IPS DF 4.7 (cell line): Measurements from ENCODE around the gene CIBAR2.

Experiments
- DNase-seq: peaks from one replicate; pipeline ENCODE4 v3.0.0-alpha.2; 2013; ENCODE audit warnings: low spot score; ENCODE audit errors: extremely low read depth

CIBAR2 gene

GRCh38 chr16:85144026-85144915, 32.0 kb upstream of the CIBAR2 start:
- DNase-seq, result no peak

DNA sequence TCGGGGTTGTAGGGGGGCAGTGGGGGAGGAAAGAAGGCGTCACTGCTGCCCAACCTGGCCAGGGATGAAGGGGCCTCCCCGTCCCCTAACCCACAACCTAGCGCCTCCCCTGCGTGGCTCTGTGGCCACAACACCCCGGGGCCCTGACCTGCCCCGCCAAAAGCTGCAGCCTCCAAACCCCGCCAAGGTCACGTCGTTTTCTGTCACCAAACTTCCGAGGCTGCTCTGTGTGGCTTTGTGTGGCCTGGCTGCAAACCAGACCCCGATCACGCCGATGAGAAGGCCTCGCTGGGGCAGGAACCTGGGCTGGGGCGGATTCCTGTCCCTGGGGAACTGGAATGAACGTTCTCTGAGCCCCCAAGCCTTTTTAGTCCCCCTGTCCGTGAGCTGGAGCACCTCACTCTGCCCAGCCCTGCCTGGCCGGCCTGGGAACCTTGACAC, 30.5 kb upstream of the CIBAR2 start:
- DNase-seq, result no peak

- no peak for DNase-seq
Measured at GRCh38 chr16:85142129-85142513, 29.8 kb upstream of the CIBAR2 start.

DNA sequence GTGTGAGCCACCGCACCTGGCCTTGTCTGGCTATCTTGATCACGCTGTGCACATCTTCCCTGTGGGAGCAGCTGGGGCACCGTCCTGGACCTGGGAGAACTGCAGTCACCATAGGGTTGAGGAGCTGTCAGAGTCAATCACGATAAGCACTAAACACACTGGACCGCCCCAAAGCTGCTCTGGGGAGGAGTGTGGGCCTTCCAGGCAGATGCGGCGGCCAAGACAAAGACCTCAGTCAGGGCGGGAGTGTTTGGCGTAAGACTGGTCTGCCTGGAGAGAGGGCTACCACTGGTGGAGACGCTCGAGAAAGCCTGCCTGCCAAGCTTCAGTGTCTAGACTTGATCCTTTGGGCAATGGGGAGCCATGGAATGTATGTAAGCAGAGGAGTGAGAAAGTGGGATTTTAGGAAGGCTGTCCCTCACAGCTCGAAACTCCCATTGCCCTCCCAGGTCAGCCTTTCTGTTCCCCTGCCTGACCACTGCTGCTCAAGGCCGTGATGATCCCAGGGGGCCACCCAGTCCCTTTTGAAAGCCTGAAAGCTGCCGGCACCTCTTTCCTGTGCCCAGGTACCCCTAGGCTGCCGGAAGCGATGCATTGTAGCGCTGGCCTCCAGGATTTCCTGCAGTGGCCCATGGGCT, 29.3 kb upstream of the CIBAR2 start:
- no peak for DNase-seq

DNA sequence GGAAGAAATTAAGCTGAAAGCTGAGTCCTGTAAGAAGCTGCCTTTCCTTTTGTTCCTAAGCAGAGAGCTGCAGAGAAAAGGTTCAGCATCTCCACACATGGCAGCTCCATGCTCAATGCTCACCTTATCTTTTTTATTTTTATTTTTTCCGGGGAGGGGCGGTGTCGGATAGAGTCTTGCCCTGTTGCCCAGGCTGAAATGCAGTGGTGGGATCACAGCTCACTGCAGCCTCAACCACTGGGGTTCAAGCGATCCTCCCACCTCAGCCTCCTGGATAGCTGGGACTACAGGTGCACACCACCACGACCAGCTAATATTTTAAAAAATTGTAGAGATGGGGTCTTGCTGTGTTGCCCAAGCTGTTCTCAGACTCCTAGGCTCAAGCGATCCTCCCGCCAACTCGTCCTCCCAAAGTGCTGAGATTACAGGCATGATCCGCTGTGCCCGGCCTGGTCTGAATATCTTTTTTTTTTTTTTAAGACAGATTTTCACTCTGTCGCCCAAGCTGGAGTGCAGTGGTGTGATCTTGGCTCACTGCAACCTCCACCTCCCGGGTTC, 28.3 kb upstream of the CIBAR2 start:
- no peak for DNase-seq

- no peak for DNase-seq
Measured at GRCh38 chr16:85139881-85140339, 27.6 kb upstream of the CIBAR2 start.

DNA sequence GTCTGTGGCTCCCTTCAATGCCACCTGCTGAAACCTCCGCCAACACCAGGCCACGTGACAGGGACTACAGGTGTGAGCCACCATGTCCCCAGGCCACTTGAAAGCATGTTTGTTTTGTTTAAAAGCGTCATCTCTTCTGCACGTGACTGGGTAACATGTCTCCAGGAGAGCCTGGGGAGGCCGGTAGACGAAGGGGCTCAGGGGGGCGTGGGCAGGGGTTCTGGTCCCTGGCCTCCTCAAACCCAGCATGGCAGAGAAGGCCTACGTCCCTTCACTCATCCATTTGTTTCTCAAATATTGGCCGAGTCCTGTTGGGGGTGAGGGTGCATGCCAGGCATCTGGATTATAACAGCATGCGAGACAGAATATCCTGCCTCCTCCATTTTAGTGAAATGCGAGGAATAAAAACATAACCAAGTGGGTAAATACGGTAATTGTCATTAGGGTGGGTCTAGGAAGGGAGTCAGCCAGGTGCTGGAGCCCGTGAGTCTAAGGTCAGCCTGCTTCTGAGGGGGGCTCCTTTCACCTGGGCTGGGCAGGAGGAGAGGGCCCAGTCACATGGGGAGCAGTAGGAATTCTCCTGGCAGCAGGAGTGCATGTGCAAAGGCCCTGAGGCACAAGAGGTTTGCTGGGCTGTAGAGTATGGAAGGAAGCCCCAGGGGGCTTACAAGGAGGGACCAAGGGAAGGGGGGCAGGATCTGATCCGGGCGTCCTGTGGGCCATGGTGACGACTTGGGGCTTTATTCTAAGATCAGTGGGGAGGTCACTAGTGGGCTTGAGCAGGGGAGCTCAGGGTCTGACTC, 26.8 kb upstream of the CIBAR2 start:
- DNase-seq, result no peak

DNA sequence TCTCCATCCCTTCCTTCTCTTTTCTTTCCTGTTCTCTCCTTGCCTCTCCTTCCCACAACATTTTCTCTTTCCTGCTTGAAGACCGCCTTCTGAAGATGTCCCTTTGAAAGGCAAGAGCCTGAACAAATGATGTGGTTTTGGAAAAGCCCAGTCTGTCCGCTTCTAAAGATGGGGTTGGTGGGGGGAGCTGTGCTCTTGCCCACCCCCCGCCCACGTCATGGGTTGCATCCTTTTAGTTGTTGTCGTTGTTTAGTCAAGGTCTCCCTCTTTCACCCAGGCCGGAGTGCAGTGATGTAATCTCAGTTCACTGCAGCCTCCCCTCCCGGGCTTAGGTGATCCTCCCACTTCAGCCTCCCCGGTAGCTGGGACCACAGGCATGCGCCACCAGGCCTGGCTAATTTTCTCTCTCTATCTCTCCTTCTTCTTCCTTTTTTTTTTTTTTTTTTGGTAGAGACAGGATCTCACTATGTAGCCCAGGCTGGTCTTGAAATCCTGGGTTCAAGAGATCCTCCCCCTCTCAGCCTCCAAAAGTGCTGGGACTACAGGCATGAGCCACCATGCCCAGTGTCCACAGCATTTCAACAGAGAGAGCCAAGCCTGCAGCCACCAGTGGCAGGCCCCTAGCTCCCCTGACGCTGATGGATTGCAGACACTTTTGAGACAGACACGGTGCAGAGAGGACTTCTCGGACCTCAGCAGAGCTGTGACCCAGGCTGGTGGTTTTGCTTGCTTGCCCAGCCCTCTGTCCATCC, 26.0 kb upstream of the CIBAR2 start:
- DNase-seq, result no peak

DNA sequence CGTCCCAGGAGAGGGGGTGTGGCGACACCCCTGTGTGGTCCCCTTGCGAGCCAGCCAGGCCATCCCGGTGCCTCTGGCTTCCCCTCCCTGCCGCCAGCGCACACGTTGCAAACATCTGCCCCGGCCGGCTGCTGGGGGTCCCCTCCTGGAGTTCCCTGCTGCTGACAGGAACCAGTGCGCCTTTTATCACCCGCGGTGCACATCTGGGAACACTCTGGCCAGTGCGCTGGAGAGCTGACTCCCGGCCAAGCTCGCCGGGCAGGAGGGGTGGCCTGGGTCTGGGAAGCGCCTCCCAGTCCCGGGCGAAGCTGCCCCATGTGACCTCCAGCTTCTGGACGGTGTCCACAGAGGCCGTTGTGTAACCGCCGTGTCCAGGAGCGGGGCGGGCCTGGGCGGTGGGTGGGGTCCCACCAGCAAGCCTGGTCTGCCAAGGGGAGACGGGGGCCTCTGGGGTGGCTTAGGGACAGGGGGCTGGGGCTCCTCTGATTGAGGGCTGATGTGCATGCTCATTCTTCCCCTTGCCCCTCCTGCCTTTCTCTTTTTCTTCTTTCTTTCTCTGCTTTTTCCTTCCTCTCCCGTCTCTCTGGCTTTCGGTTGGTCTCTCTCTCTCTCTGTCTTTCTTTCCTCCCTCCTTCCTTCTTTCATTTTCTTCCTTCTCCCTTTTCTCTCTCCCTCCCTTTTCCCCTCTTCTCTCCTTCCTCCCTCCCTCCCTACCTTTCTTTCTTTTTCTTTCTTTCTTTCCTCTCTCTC, 25.2 kb upstream of the CIBAR2 start:
- DNase-seq, result no peak

DNA sequence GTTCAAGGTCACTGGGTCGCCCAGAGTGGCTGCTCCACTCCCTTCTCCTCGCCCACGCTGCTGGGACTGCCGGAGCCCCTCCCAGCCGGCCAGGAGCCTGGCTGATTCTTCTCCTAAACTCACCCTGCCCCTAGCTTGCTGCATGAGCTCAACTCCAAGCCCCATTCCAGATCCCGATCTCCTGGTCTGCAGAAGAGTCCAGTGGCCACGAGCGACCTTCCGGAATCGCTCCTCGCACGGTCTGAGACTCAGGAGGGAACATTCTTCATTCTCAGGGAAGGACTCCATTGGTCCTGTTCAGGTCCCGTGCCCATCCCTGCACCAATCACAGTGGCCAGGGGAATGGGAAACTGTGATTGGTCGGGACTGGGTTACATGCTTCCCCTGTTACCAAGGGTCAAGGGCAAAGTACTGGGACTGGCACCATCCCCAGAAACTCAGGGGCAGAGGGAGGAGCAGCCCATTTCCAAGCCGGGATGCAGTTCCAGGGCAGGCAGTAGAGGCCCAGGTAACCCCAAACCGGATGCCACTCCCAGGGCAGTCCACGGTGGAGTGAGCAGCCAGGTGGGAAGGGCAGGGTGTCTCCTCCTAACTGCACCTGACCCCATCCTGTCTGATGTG, 24.5 kb upstream of the CIBAR2 start:
- no peak for DNase-seq

- no peak for DNase-seq
Measured at GRCh38 chr16:85136213-85136701, 24.0 kb upstream of the CIBAR2 start.

- no peak for DNase-seq
Measured at GRCh38 chr16:85134789-85135142, 22.5 kb upstream of the CIBAR2 start.

- no peak for DNase-seq
Measured at GRCh38 chr16:85134076-85134788, 22.0 kb upstream of the CIBAR2 start.

- no peak for DNase-seq
Measured at GRCh38 chr16:85133290-85133599, 21.0 kb upstream of the CIBAR2 start.

DNA sequence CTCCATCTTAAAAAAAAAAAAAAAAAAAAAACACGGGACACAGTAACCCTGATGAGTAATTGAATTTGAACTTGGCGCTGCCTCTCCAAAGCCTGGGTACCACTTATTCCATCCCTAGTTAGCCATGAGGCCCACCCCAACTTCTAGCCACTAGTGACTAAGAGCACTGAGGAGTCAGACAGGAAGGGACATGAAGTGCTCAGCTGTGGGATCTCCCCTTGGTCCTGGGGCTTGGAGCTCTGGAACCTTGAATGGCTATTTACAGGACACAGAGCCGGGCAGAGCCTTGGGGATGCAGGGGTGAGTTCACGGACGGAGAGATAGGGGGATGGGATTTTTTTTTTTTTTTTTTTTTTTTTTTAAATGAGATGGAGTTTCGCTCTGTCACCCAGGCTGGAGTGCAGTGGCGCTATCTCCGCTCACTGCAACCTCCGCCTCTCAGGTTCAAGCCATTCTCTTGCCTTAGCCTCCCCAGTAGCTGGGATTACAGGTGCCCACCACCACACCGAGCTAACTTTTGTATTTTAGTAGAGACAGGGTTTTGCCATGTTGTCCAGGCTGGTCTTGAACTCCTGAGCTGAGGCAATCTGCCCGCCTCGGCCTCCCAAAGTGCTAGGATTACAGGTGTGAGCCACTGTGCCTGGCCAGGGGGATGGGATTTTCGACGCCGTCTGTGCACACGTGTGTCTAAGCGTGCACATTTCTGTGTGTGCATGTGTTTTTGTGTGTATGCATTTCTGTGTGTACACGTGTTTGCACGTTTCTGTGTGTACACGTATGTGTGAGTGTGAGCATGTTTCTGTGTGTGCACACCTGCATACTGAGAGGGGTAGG, 20.4 kb upstream of the CIBAR2 start:
- no peak for DNase-seq

DNA sequence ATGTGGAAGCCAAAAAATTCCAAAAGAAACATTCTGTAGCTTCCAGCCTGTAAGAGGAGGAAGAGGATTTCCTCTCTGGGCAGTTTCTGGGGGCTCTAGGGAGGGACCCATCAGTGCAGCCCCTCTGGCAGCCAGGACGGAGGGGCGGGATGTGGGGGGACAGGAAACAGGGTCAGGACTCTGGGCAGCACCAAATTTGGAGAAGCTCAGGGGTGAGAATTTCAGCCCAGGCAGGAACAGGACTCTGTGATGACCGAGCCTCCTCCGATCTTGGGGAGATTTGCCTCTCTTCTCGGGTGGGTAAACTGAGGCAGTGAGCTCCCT, 18.4 kb upstream of the CIBAR2 start:
- DNase-seq, result no peak

DNA sequence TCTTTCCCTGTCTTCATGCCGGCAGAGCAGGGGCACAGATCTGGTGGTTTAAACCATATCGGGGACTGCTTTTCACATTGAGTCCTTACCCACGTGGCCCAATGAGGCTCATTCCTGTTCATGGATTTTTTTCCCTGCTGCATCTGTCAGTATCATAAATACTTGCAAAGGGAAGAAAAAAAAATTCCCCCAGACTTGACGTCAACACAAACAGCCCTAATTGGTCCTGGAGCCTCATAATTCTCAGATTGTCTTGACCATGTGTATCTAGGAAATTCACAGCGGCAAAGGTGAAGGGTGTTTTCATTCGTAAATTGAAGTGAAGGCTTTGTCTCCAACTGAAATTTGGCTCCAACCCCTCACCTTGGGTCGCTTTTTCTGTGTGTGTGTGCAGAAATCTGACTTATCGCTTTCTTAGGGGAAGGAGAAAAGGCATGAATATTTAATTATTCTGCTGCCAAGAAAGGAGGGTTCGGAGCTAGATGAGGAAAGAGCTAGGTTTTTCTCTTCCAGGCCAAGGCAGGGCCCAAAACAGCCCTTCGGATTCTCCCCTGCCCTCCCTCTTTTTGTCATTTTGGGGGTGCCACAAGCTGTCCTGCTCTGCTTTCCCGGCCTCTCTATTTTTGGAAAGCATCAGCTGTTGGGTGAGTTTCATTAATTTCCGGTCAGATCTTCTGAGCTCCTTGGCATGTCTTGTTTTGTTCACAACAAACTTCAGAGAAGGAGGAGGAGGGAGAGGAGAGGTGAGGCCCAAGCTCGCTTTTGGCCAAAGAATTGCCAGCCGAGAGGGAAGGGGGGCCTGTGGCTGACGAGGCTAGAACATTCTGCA, 17.8 kb upstream of the CIBAR2 start:
- DNase-seq, result no peak
